Activated CD4-positive, alpha-beta T cell treated with anti-CD3 and anti-CD28 coated beads for 36 hours (primary cell): Measurements from ENCODE around the gene TSHR. TPM values are rescaled to one million over a fixed set of nuclear protein-coding genes. Genes with fewer than 3 reads are reported as not detected.
"Not testable (repeated sequence)": the region's sequence is repeated elsewhere in the genome, so short reads cannot be mapped to it uniquely, and the experiment has no call there.

Experiments
- ATAC-seq: fragments of 200-7000 bp; cut with Tn5 transposase; one replicate; pipeline ENCODE4 v1.10.0; 2021; ENCODE audit warnings: mild to moderate bottlenecking, moderate library complexity
- CTCF ChIA-PET: fragments of 350-600 bp; sonication (Branson Sonifier 250); formaldehyde crosslinking; loops from one replicate; lab custom pipeline; 2021; ENCODE audit warnings: antibody characterized with exemption; lab: Charles Lee
- POLR2A ChIA-PET: fragments of 350-600 bp; sonication (Branson Sonifier 250); formaldehyde crosslinking; loops from one replicate; lab custom pipeline; 2021; ENCODE audit warnings: antibody characterized with exemption, inconsistent platforms; lab: Charles Lee
- DNase-seq: peaks from one replicate; pipeline ENCODE4 v3.0.0-alpha.2; 2020
- H3K27ac Mint-ChIP-seq: one replicate; pipeline ENCODE4 v1.8.0; 2021; ENCODE audit warnings: mixed read lengths
- H3K27me3 Mint-ChIP-seq: one replicate; pipeline ENCODE4 v1.8.0; 2021; ENCODE audit warnings: mixed read lengths
- H3K36me3 Mint-ChIP-seq: one replicate; pipeline ENCODE4 v1.8.0; 2021; ENCODE audit warnings: low read depth, mixed read lengths
- H3K4me1 Mint-ChIP-seq: one replicate; pipeline ENCODE4 v1.8.0; 2021; ENCODE audit warnings: mixed read lengths
- H3K4me3 Mint-ChIP-seq: one replicate; pipeline ENCODE4 v1.8.0; 2021; ENCODE audit warnings: mild to moderate bottlenecking, moderate library complexity, mixed read lengths
- H3K9me3 Mint-ChIP-seq: one replicate; pipeline ENCODE4 v1.8.0; 2021; ENCODE audit warnings: low read depth, mixed read lengths
- intact Hi-C, 2 experiments: fragments of 100-400 bp; cut with DNase I in 1 of 2; cut with micrococcal nuclease in 1 of 2; formaldehyde crosslinking; loops; one replicate each; pipeline versions ENCODE4 v1.14.2 to v1.15.1; 2022 to 2024; cut with DNase I, micrococcal nuclease
- total RNA-seq, 2 experiments: library from RNA; stranded (reverse); gene quantifications; one replicate each; pipeline ENCODE4 v1.2.3, GENCODE V29; 2021

The TSHR gene
- not detected for total RNA-seq

DNA sequence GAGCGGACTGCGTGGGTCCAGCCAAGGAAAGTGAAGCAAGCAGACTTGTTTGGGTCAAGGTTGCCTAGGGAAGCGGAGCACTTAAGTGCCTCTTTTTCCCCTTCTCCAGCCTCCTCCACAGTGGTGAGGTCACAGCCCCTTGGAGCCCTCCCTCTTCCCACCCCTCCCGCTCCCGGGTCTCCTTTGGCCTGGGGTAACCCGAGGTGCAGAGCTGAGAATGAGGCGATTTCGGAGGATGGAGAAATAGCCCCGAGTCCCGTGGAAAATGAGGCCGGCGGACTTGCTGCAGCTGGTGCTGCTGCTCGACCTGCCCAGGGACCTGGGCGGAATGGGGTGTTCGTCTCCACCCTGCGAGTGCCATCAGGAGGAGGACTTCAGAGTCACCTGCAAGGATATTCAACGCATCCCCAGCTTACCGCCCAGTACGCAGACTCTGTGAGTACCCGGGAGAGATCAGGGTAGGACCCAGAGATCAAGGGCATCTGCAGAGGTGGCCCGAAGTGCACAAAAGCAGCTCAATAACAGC is at the start of gene TSHR:
Gene TSHR (plus strand): TSS at position 206 of the 526 bp plus-strand sequence. CDS start 60 bp downstream, at position 266.
- no peaks in the 10 kb centered on the region for H3K9me3 Mint-ChIP-seq
- ChIA-PET CTCF (interaction anchor here (0.6 to 10.2 kb wide), 12 partner anchors 14 to 215 kb away, joined by 3 to 119 read pairs (median 4); partner anchors contain the start of gene CEP128), POLR2A (no interaction called here)
- DNase-seq (peak; percentile 16), ATAC-seq (no peak)
- H3K4me3 Mint-ChIP-seq: peak within 1 kb of the TSS; percentile 75
- peaks cover 13% of the 10 kb centered on the region for H3K27me3 Mint-ChIP-seq
- peaks cover 46% of the 10 kb centered on the region for H3K4me1 Mint-ChIP-seq
- no peaks in the 10 kb centered on the region for H3K36me3 Mint-ChIP-seq
- intact Hi-C loops: loop anchor here (1.0 to 5.0 kb wide), 6 partner anchors 32 to 509 kb away; no protein-coding TSS in a partner anchor
- H3K27ac Mint-ChIP-seq: peak within 1 kb of the TSS; percentile 72

DNA sequence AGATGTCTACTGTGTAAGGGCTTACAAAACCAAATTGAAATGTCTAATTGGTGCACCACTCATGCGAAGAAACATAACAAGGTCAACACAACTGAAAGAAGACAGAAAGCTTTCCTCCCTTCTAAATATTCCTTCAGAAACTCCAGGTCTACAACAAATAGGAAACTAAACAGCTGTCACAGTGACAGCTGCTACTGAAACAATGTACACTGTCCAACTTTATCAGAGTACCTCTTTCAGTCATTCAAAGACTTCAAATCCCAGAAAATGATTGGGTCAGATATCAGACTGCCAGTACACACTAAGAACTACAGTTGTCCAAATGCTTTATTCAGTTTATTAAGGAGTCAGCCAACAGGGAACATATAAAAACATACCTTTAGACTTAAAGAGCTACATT is 49.1 kb upstream of the TSHR start:
- peaks cover 26% of the 10 kb centered on the region for H3K36me3 Mint-ChIP-seq
- peaks cover 12% of the 10 kb centered on the region for H3K4me1 Mint-ChIP-seq
- no peak overlapping the region for H3K4me3 Mint-ChIP-seq
- no peak overlapping the region for H3K27ac Mint-ChIP-seq
- ATAC-seq (no peak), DNase-seq (no peak)
- H3K9me3 Mint-ChIP-seq: no peaks in the 10 kb centered on the region
- ChIA-PET CTCF (no interaction called here), POLR2A (no interaction called here)
- intact Hi-C loops: no loop called here
- no peaks in the 10 kb centered on the region for H3K27me3 Mint-ChIP-seq

DNA sequence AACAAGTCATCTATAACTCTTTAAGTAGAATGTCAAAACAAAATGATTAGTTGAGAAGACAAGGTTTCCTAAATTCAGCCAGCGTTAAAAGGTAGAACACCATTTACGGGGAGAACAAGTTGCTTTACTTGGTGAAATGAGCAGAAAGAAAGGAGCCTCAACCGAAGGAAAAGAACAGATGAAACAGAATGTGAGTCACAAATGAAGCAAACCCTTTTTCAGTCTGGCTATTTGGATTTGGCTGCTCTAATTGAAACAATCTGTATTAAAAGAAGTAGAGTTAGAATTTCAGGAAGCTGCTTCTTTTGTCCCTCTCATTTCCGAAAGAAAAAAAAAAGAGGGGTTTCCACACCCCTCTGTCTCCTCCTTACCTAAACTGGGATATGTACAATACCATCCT is 48.5 kb upstream of the TSHR start:
- H3K4me3 Mint-ChIP-seq: no peak overlapping the region
- intact Hi-C loops: no loop called here
- ATAC-seq: no peak
- no peaks in the 10 kb centered on the region for H3K9me3 Mint-ChIP-seq
- H3K27ac Mint-ChIP-seq: no peak overlapping the region
- no peak for DNase-seq
- POLR2A ChIA-PET: no interaction called here
- no peaks in the 10 kb centered on the region for H3K27me3 Mint-ChIP-seq
- H3K36me3 Mint-ChIP-seq: peaks cover 22% of the 10 kb centered on the region
- CTCF ChIA-PET: no interaction called here
- peaks cover 12% of the 10 kb centered on the region for H3K4me1 Mint-ChIP-seq

DNA sequence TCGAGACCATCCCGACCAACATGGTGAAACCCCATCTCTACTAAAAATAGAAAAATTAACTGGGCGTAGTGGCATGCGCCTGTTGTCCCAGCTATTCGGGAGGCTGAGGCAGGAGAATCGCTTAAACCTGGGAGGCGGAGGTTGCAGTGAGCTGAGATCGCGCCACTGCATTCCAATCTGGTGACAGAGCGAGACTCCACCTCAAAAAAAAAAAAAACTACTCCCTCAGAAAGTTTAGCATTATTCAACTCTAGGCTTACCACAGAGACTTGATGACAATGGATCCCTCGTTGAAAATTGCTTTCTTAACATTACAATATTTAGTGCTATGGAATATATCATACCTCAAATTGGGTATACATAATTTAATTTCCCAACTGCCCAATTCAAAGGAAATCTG is 43.4 kb upstream of the TSHR start:
- POLR2A ChIA-PET, H3K4me1 Mint-ChIP-seq, DNase-seq, H3K27me3 Mint-ChIP-seq, H3K4me3 Mint-ChIP-seq, ATAC-seq, CTCF ChIA-PET, H3K27ac Mint-ChIP-seq, H3K9me3 Mint-ChIP-seq, intact Hi-C loops: not testable (repeated sequence)
- H3K36me3 Mint-ChIP-seq: peaks cover 26% of the 10 kb centered on the region

DNA sequence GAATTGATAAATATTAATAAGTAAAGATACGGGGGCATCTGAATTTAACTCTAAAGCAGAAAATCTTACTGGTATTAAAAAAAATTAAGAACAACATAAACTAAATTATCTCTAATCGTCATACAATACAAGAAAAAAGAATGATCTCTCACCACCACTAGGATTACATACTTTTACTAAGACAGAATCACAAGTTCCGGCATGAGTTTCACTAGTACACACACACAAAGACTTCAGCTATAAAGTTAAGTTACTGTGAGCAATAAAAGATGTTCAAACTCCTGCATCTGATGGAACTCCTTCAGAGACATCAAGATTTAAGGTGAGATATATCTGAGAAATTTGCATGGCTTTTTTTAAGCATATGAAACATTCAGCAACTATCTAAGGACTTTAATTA is 35.8 kb upstream of the TSHR start:
- Mint-ChIP-seq H3K36me3 (peaks cover 18% of the 10 kb centered on the region), H3K4me1 (no peaks in the 10 kb centered on the region), H3K27me3 (no peaks in the 10 kb centered on the region), H3K27ac (no peak overlapping the region), H3K9me3 (no peaks in the 10 kb centered on the region), H3K4me3 (no peak overlapping the region)
- intact Hi-C loops: no loop called here
- ATAC-seq: no peak
- ChIA-PET POLR2A (no interaction called here), CTCF (no interaction called here)
- DNase-seq: no peak

DNA sequence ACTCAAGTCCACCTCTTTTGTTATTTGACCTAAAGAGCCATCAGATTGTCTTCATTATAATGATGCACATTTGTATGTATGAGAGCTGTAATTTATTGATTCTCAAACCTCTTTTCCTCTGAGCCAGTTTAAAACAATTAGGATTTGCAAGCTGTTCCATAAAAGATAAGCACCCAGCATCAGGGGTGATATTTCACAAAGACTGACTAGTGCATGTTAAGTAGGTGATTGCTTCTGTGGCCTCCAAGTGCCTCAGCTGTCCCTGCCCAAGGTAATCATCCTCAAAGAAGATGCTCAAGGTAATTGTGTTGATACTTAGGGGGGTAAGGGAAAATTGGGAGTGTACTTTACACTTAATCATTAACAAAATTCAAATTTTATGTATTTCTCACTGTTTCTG is 32.1 kb upstream of the TSHR start:
- H3K4me1 Mint-ChIP-seq: peaks cover 3% of the 10 kb centered on the region
- ATAC-seq (no peak), DNase-seq (no peak)
- H3K27me3 Mint-ChIP-seq: no peaks in the 10 kb centered on the region
- POLR2A ChIA-PET: no interaction called here
- H3K9me3 Mint-ChIP-seq: no peaks in the 10 kb centered on the region
- peaks cover 7% of the 10 kb centered on the region for H3K36me3 Mint-ChIP-seq
- H3K27ac Mint-ChIP-seq: no peak overlapping the region
- H3K4me3 Mint-ChIP-seq: no peak overlapping the region
- CTCF ChIA-PET: interaction anchor here (0.7 kb wide), 1 partner anchor 968 kb away, joined by 3 read pairs; no protein-coding TSS in a partner anchor
- intact Hi-C loops: no loop called here

DNA sequence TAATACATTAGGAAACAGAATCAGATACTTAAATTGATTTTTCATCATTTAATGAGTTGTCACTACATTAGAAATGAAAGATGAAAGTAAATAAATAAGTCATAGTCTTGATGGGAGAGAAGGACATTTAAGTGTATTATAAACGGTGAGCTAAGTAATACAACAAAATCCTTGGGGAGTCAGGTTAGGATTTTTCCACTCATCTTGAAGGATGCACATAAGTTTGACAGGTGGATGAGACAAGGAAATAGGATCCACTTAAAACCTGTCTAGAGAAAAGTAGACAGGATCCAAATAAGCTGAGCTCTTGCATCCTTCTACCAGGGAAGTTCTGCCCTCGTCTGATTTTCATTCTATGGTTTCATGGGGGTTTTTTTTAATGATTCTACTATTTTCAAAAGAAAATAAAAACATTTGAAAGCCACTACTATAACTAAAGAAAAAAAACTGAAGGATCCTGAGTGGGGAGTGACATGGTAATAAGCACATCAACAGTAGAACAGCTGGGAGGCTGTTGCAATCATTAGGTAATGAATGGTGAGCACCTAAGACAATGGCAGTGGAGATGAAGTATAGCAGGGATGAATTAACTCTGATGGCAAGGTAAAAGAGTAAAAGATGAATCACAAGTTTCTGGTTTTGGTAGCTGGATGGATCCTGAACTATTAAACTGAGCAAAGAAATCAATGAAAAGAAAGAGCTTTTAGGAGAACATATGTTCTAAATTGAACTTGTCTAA is 30.9 kb upstream of the TSHR start:
- peaks cover 4% of the 10 kb centered on the region for H3K4me1 Mint-ChIP-seq
- ChIA-PET CTCF (interaction anchor here (0.7 to 1.1 kb wide), 2 partner anchors 63 to 69 kb away, joined by 3 read pairs; no protein-coding TSS in a partner anchor), POLR2A (no interaction called here)
- H3K36me3 Mint-ChIP-seq: peaks cover 11% of the 10 kb centered on the region
- H3K27ac Mint-ChIP-seq: no peak overlapping the region
- no peaks in the 10 kb centered on the region for H3K9me3 Mint-ChIP-seq
- H3K4me3 Mint-ChIP-seq: no peak overlapping the region
- DNase-seq (no peak), ATAC-seq (no peak)
- H3K27me3 Mint-ChIP-seq: no peaks in the 10 kb centered on the region
- intact Hi-C loops: no loop called here

DNA sequence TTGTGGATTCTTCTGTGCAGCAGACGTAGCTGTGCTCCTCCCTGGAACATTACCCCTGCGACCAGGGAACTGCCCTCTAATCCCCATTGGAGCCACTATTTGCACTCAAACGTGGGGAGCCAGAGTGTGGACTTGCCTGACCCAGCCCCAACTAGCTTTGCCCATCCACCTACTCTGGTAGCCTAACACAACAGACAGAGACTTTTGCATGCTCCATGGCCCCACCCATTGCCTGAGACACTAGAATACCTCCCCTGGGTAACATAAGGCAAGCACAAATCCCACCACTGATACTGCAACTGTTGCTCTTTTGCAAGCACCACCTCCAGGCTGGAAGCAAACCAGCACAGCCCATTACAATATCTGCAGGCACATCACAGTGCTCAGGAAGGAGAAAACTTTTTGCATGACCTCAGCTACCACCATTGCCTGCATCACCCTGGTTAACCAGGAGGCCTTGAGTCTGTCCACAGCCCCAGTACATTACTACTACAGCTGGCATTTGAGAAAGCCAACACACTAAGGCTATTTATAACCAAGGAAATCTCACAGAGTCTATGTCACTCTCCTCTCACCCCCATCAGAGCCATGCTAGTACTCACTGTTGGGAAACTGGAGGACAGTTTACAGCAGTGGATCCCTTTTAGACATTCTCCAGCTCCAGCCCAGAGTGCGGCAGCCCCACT is 28.9 kb upstream of the TSHR start:
- Mint-ChIP-seq H3K36me3 (peaks cover 19% of the 10 kb centered on the region), H3K4me3 (no peak overlapping the region), H3K9me3 (peaks cover 3% of the 10 kb centered on the region), H3K27me3 (no peaks in the 10 kb centered on the region), H3K27ac (no peak overlapping the region), H3K4me1 (peaks cover 23% of the 10 kb centered on the region)
- ChIA-PET POLR2A (interaction anchor here (0.7 kb wide), 1 partner anchor 112 kb away, joined by 3 read pairs; no protein-coding TSS in a partner anchor), CTCF (no interaction called here)
- no peak for DNase-seq
- ATAC-seq: no peak
- intact Hi-C loops: no loop called here

DNA sequence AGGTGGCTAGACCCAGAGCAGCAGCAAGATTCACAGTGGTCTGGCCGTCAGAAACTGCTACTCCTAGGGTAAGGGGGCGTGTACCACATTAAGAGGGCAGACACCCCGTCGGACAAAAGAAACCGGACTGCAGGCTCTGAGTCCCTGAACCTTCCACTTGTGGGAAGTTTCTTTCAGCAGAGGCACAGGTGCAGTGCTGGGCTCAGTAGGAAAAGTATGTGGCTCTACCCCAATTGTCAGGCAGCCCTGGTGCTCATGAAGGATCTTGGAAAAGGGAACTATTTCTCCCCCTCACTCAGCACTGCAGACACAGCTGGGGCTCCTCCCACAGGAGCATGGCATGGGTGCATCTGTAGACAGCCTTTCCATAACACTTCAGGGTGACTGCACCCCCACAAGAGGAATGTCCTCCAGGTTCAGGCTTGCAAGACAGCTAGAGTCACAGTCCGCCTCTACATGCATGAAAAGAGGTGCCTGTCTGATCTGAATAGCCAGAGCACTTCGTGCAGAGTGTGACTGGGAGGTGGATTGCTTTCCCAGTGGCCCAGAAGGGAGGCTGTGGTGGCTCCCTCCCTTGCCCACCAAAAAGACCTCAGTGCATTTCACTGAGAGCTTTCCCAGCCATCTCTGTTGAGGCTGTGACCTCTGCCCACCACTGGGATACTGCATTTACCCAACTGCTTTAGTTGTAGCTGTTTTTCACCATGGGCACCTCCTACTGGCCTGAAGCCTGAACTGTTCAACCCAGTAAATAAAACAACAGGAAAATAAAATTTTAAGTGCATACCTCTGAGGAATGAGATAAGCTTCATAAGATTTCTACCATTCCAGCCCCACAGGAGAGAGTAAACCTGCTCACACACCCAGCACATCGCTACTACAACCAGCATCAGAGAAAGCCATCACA is 28.1 kb upstream of the TSHR start:
- Mint-ChIP-seq H3K9me3 (peaks cover 4% of the 10 kb centered on the region), H3K27ac (no peak overlapping the region), H3K36me3 (peaks cover 24% of the 10 kb centered on the region), H3K27me3 (no peaks in the 10 kb centered on the region), H3K4me3 (no peak overlapping the region), H3K4me1 (peaks cover 30% of the 10 kb centered on the region)
- intact Hi-C loops: no loop called here
- CTCF ChIA-PET: no interaction called here
- DNase-seq (no peak), ATAC-seq (no peak)
- POLR2A ChIA-PET: no interaction called here

DNA sequence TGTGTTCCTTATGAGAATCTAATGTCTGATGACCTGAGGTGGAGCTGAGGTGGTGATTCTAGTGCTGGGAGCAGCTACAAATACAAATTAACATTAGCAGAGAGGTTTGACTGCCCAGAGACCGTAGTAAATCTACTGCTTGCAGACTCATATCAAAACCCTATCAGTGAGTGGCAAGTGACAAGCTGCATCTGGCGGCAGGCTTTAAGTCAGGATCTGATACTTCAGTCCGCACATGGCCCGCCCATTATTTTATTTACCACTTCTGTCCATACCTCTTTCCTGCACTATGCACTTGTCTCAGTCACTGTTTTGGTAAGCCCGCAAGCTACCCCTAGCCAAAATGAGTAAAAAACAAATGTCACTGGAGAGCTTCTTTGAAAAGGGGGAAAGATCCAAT is 25.3 kb upstream of the TSHR start:
- intact Hi-C loops: loop anchor here (2.0 kb wide), 2 partner anchors 17 to 291 kb away; partner anchors contain the start of gene GTF2A1 (in 1 of the 2)
- peak overlapping the region; percentile 85 for H3K27ac Mint-ChIP-seq
- peaks cover 28% of the 10 kb centered on the region for H3K36me3 Mint-ChIP-seq
- no peak overlapping the region for H3K4me3 Mint-ChIP-seq
- peaks cover 31% of the 10 kb centered on the region for H3K4me1 Mint-ChIP-seq
- CTCF ChIA-PET: interaction anchor here (0.7 to 2.6 kb wide), 4 partner anchors 12 to 57 kb away, joined by 3 to 12 read pairs (median 3); no protein-coding TSS in a partner anchor
- POLR2A ChIA-PET: interaction anchor here (1.8 kb wide), 1 partner anchor 12 kb away, joined by 12 read pairs; the partner anchor contains the start of gene CEP128
- no peaks in the 10 kb centered on the region for H3K27me3 Mint-ChIP-seq
- DNase-seq (no peak), ATAC-seq (no peak)
- peaks cover 4% of the 10 kb centered on the region for H3K9me3 Mint-ChIP-seq
